GM19043 (cell line): ENCODE measurements around the gene MACROH2A2.

ENCODE experiments used
- ATAC-seq: cut with Tn5 transposase; IDR thresholded peaks from one replicate; pipeline ENCODE4 v1.9.1; 2021; ENCODE audit warnings: low read depth; ENCODE audit not compliant: unreplicated experiment

Gene MACROH2A2

DNA sequence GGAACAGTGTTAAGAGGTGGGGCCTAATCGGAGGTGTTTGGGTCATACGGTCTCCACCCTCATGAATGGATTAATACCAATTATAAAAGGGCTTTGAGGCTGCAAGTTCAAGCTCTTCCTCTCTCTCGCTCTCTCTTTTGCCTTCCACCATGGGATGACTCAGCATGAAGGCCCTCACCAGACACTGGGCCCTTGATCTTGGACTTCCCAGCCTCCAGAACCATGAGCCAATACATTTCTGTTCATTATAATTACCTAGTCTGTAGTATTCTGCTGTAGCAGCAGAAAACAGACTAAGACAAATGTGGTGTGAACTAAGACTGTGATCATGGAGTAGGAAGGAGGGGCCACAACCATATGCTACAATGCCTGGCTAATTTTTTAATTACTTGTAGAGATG, 72.3 kb downstream of the MACROH2A2 start:
- ATAC-seq, result no peak

DNA sequence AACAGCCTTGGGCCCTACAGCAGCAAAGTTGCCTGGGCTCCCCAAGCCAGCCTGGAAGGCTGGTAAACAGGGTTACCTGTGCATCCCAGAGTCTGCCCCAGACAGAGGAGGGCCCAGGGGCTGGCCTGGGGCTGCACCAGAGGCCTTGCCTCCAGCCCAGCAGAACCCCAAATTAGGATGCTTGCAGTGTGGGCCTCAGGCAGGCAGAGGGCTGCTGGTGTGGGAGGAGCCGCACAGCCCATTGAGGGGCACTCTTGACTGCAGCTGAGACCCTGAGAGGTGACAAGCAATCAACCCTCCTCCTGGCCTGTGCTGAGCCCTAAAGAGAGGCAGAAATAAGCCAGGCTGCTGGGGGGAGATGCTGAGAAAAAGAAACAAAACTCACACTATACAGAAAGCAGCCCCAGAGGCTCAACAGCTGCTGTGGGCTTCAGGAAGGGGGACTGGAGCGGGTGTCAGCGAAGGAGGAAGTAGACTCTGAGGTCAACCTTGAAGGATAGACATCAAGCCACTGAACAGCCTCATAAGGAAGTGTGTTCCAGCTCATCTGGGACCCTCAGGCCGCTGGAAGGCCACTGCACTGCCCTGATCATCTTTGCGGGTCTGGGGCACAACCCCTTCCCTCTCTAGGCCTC, 73.4 kb downstream of the MACROH2A2 start:
- no peak for ATAC-seq

DNA sequence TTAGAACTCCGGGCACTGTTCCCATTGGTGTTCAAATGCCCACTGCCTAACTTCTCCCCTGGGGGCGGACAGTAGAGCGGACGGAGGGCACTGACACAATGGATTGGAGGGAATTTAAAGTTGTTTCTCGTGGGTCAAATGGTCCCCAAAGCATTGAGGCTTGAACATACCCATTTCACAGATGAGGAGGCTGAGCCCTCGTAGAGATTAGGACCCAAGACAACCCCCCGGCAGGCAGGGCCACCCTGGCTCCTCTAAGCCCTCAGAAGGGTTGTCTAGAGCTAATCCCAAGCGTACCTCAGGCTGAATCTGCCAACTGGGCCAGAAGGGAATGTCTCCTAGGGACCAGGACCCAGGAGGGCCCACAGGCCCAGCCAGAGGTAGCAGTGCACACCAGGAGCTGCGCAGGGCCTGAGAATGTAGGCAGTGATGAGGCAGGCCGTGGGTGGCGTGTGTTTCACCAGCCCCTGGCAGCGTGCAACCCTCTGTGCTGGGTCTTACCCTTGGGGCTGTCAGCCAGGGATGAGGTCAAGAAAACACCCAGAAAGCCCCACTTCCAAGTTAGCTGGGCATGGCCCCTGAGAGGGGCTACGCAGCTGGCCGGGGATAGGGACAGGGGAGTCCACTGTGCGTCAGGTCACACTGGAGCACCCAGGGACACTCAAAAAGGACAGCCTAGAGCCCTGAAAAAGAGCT, 74.2 kb downstream of the MACROH2A2 start:
- ATAC-seq, result no peak

DNA sequence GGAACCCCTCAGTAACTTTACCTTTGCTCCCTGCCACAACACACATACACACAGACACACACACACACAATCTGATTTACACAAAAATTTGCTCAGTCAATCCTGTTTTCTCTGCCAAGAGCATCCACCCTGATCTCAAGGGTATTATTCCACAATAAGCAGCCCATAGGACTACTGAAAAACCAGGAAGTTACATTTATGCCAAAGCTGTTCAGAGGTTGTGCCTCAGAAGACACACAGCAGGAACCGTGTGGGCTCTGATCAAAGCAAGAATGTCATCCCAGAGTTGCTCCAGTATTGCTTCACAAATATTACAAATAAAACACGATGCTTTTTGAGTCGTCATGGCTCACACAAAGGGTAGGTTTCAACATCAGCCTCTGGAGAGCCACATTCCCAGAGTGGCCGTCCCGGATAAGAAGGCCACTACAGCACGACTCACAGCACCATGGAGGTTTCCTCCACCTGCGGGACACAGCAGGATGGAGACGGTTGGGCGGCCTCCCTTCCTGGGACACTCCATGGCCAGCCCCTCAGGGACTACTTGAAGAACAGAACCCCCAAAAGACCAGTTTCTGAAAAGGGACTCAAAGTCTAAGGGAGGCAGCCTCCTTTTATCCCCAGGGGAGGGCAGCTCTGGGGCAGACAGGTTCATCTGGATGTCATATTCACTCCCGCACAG, 78.4 kb downstream of the MACROH2A2 start:
- ATAC-seq, result no peak

DNA sequence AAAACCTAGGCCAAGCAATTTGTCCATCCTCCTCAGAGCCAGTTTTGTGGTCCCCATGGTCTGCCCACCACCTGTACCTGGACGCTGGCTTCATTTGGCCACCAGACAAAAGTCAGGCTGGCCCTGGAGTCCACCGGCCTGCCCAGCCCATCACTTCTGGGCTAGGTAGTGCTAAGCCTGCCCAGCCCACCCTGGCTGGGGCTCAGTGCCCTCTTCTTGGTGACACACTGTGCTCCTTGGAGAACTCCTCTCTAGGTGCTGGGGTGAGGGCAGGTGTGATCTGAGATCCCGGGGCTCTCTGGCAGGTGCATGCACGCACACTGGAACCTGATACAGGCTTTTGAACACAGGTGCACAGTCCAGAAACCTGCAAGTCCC, 78.9 kb downstream of the MACROH2A2 start:
- ATAC-seq, result no peak

DNA sequence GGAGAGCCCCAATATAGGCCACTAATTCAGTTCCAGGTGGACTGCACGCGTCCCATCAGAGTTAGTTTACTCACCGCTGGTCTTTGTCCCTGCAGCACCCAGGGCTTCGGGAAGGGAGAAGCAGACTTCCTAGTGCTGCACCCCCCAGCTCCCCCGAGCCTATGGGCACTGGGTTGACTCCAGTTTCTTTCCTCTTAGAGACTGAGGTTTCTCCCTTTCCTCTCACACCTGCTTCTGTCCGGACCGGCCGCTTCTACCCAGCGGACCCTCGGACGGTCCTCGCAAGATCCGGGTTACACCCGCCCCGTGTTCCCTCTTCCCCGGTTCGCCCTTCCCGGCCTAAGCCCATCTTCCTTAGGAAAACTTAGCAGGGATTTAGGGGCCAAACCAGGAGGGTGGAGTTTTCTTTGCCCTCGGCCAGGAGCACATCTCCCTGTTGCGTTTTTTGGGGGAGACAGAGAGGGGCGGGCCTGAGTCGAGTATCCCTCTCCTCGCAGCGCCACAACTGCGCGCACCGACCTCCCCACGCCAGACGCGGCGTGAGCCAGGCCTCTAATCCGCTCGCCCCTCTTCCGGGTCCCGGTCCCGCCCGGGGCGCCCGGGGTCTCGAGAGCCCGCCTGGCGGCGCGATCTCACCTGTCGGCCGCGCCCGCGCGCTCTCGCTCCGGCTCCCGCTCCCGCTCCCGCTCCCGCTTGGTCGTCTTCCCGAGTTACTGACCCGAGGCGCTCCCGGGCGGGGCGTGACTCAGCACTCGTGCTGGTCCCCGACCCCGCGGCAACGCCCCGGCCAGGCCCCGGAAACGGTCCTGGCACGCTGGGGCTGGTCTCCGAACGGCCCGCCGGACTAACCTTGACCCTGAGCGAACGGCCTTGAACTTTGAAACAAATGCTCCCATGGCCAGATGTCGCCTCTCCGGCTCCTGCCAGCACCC, 79.7 kb downstream of the MACROH2A2 start, which contains the start of gene AIFM2:
Gene AIFM2, minus strand, starts transcription at position 728 of the 932 bp plus-strand sequence. CDS start 8,741 bp downstream, outside the sequence.
- peak; percentile 64 for ATAC-seq

DNA sequence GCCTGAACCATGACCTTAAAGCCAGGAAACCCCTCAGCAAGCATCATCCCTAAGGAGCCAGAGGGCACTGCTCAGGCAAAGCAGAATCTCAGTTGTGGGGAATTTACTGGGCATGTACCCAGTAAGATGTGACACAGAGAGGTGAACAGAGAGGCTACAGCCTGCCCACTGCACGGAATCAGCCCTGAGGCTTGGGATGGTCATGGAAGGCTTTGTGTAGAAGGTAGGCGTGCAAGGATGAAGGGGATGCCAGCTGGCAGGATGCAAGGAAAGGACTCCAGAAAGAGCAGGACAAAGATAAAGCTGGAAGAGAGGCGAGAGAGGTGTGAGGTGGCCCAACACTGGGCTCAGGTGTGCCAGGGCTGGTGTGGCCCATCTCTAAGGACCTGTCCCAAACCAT, 82.4 kb downstream of the MACROH2A2 start:
- ATAC-seq, result no peak

DNA sequence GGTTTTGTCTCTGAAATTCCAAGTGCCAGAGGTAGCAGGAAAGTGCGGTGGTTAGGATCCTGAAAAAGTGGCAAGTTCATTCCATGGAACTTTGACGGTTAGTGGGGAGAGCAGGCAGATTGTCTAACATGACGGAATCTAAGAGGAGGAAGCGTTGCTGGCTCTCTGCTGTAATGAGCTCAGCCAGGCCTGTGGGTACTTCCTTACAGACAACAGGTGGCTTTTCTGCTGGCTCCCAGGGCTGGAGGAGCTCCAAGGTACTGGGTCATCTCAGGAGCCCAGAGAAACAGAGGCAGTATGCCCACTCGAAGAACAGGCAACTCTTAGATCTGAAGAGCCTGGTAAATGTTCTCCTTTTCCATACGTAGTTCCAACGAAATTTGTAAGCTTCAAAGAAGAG, 83.0 kb downstream of the MACROH2A2 start:
- no peak for ATAC-seq

DNA sequence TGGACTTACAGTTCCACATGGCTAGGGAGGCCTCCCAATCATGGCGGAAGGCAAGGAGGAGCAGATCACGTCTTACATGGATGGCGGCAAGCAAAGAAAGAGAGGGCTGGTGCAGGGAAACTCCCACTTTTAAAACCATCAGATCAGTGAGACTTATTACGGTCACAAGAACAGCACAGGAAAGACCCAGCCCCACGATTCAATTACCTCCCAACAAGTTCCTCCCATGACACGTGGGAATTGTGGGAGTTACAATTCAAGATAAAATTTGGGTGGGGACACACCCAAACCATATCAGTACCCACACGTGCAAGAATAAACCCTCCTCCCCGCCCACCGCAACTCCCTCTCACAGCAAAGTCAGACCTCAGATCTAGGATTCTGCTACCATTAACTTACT, 84.5 kb downstream of the MACROH2A2 start:
- ATAC-seq, result no peak

DNA sequence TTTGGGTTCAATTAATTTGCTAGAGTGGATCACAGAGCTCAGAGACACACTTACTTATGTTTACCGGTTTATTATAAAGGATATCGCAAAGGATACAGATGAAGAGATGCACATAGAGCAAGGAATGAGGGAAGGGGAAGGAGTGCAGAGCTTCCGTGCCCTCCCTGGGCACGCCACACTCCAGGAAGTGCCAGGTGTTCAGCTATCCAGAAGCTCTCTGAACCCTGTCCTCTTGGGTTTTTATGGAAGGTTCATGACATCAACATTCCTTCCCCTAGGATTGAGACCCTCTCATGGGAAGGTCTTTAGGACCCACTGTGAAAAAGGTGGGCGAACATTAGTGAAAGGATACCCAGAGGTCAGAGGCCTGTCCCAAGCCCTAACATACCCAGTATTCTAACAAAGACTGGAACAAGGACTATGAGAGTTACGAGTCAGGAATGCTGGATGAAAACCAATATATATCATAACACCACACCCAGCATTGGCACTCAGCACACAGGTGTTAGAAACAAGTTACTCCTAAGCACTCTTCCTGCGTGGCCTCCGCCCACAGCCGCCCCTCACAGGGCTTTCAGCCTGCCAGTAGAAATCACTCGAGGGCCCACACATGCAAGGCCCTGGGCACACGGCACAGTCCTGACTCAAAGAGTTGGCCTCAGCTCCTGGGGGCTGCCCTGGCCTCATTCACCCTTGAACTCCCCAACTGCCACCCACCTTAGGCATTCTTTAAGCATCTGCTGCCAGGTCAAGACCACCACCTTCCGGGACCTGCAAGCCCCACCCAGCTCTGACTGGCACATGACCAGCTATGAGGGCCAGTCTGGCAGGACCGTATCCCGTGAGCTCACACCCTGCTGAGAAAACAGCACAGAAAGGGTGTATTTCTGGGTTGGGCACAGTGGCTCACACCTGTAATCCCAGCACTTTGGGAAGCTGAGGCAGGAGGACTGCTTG, 85.6 kb downstream of the MACROH2A2 start:
- no peak for ATAC-seq

DNA sequence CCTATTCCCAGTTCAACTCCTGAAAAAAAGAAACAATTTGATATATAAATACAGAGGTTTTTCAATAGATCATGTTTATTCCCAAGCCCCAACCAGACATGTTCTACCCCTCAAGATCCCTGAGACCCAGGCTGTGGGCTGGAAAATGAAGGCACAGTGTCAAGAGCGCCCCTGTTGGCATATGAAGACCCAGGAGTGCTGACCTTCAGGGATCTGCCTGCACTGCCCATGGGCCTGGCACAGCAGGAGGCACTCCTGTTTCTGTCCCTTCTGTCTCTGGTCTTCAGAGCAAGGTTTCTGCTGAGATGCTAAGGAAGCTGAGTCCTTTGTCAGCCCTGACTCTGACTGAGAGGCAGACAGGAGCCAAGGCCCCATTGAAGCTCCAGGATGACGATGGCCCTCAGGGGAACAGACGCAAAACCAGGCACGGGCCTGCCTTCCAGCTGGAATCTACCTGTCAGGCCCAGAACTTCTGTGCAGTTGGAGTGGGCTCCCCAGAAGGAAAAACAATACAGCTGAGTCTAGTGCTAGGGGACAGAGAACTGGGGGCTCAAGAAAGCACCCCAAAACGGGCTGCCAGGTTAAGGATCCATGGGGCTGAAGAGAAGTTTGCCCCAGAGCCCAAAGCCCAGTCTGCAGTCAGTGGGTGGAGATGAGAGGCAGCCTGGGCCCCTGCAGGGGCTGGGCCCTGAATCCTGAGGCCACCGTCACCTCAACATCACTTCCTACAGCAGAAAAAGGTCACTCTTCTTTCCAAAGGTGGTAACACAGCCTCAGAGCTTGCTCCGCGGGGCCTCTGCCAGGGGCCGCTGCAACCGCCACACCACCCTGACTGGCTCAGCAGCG, 86.7 kb downstream of the MACROH2A2 start:
- no peak for ATAC-seq

DNA sequence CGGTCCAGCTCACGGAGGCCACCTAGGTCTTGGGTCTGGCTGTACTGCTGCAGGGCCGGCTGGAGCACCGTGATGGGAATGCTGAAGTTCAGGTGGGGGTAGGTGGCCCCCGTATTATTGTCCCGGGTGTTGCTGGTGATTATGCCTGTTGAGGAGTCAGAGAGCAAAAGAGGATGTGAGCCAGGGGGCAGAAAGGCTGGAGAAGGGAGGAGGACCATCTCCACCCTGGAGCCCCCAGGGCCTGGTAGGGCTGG, 87.3 kb downstream of the MACROH2A2 start:
- no peak for ATAC-seq

DNA sequence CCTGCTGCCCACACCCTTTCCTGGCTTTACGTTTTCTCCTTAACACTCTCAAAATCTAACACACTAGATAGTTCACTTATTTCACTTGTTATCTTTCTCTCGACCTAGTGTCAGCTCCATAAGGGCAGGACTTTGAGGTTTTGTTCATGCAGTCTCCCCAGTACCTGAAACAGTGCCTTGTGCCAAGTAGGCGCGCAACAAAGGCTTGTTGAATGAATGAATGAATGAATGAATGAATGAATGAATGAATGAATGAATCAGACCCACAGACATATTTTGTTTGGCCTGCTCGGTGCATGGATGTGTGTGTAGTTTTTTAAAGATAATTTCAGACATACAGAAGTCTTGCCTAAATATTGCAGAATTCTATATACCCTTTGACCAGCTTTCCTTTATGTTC, 87.7 kb downstream of the MACROH2A2 start:
- ATAC-seq, result no peak

DNA sequence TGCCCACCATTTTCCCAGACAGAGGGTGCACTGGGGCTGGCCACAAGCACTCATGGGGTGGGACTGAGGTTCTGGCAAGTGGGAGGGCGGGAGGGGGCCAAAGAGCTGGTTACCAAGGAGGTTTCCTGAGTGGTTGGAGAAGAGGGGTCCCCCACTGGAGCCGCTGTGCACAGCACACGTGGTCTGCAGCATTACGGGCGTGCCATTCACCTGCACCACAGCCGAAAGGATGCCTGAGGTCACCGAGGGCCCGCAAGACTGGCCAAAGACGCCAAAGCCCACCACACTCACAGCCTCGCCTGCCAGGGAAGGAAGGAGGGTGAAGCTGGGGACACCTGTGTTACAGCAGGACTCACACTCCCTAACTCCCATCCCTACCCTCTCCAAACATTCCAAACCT, 89.9 kb downstream of the MACROH2A2 start:
- ATAC-seq, result no peak

DNA sequence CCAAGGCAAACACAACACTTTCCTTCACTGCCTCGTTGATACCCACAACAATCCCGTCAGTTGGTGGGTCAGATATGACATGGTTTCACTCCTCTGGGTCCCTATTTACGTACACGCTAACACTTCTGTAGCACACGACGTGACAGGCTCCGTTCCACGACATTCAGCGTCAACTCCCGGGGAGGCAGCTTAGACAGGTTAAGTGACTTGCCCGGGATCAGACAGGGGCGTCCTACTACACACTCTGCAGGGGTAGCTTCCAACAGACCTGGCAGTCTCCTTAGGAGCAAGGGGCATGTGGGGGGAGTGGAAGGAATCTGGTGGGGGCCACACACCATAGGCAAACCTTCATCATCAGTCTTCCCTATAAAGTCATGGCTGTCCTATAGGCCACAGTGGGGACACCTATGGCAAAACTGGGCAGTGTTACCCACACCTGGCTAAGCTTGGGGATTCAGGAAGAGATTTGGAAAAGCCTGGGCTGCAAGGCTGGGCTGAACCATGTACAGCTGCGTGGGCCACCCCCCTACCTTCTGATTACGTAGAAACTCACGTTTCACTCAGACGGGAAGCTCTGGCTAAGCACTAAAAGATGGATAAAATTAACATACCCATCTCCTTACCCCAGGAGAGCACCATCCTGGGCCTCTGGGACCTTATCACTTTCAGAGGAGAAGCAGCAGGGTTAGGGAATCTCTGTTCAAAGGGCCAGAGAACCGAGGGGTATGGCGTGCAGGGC, 91.9 kb downstream of the MACROH2A2 start:
- no peak for ATAC-seq

DNA sequence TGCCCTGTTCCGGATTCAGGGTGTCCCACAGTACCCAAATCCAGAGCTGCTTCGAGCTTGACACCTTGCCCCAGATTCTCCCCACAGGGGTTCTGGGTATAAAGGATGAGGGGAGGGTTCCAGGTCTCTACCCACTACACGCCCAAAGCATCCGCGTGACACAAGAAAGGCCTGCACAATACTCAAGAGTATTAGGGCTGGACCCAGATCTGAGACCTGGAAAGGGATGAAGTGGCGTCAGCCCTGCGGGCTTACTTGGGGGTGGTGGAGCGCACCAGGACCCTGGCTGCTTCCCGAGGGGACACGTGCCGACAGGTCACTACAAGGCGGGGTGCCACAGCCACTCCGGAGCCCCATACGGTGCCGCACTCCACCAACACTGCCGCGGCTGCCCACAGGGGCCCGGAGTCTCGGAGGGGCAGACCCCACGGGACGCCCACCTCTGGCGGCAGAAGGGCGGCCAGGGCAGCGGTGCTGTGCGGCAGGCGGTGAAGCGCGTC, 92.6 kb downstream of the MACROH2A2 start:
- peak; percentile 12 for ATAC-seq

DNA sequence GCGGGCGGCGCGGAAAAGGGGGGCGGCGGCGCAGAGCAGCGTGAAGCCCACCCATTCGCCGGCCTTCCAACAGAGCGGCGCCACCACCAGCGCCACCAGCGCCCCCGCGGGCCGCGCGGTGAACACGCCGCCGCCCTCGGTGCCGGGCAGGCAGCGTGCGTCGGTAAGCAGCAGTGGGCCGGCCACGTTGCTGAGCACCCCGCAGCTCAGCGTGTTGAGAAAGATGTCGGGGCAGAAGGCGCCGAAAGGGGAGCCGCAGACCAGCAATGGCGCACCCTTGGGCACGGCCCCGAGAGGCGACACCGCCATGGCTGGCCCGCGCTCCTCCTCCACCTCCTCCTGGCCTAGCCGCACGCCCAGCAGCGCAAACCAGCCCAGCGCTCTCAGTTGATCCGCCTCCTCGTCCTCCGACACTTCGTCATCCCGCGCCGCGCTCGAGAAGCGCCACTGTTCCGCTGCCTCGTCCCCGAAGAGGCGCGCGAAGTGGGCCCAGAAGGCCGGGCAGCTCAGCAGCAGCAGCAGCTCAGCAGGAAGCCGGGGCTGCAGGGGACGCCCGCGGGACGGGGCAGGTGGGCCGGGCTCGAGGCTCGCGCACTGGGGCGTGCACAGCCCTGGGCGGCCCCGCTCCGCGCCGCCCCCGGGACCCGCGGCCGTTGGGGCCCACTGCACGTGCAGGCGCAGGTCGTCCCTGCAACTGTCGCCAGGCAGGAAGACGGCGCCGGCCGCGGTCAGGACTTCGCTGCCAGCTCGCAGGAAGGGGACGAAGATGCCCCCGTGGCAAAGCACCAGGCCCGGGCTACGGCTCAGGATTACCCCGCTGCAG, 93.2 kb downstream of the MACROH2A2 start:
- peak; percentile 41 for ATAC-seq
